ENCODE results near the gene NHLRC4. TPM values are rescaled to one million over a fixed set of nuclear protein-coding genes. Genes with fewer than 3 reads are reported as not detected.

Gene NHLRC4
- total RNA-seq, 1 donor from 2014 or later = 1.4 TPM

DNA sequence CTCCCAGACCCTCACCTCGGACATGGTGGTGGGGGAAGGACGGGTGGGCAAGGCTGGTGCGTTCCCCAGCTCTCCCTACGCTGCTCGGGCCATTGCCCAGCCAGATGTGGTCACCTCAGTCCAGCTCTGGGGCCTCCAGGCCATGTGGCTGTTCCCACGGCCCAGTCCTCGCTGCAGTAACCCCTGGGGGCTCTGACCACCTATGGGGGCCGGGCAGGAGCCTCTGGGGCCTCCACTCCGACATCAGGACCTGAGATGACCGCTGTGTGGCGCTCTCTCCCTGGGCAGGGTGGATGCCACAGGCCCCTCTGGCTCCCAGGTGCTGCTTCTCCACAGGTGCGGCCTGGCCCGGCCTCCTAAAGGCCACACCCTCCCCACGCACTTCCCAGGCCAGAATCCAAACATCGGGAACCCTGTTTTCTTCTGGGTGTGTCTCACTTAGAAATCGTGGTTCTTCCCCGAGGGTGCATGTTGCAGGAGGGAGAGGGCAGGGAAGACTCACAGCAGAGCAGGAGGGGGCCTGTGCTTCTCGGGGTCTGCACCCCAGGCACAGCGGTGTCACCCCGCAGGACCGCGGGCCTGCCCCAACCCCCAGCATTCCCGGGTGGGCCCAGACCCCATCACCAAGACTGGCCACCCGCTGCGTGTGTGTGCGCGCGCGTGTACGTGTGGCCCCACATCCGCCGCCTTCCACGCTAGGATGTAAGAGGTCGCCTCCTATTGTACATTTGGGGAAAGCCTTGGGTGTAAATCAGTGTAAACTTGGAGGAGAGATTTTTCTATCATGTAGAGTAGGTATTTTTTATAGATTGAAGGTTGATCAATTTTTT is 45.2 kb upstream of the NHLRC4 start:
- no peak overlapping the region for H3K4me3 Mint-ChIP-seq (ENCODE audit: low read depth)
- H3K9me3 Mint-ChIP-seq (ENCODE audit: low read depth) = no peaks in the 10 kb centered on the region
- DNase-seq (ENCODE audit: low spot score, unreplicated experiment) = no peak
- peaks cover 11% of the 10 kb centered on the region for H3K4me1 Mint-ChIP-seq (ENCODE audit: low read depth)
- H3K36me3 Mint-ChIP-seq (ENCODE audit: insufficient read depth) = peaks cover 3% of the 10 kb centered on the region
- TF ChIP-seq, protein P1, sequence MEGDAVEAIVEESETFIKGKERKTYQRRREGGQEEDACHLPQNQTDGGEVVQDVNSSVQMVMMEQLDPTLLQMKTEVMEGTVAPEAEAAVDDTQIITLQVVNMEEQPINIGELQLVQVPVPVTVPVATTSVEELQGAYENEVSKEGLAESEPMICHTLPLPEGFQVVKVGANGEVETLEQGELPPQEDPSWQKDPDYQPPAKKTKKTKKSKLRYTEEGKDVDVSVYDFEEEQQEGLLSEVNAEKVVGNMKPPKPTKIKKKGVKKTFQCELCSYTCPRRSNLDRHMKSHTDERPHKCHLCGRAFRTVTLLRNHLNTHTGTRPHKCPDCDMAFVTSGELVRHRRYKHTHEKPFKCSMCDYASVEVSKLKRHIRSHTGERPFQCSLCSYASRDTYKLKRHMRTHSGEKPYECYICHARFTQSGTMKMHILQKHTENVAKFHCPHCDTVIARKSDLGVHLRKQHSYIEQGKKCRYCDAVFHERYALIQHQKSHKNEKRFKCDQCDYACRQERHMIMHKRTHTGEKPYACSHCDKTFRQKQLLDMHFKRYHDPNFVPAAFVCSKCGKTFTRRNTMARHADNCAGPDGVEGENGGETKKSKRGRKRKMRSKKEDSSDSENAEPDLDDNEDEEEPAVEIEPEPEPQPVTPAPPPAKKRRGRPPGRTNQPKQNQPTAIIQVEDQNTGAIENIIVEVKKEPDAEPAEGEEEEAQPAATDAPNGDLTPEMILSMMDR (IDR thresholded peaks at IDR 0.05; ENCODE audit: unreplicated experiment) = no peak
- no peaks in the 10 kb centered on the region for H3K27me3 Mint-ChIP-seq
- no peak overlapping the region for H3K27ac Mint-ChIP-seq

- no peaks in the 10 kb centered on the region for H3K9me3 Mint-ChIP-seq (ENCODE audit: low read depth)
- TF ChIP-seq, protein P1 (IDR thresholded peaks at IDR 0.05; ENCODE audit: unreplicated experiment) = no peak
- H3K36me3 Mint-ChIP-seq (ENCODE audit: insufficient read depth) = peaks cover 2% of the 10 kb centered on the region
- H3K4me1 Mint-ChIP-seq (ENCODE audit: low read depth) = peaks cover 12% of the 10 kb centered on the region
- H3K27me3 Mint-ChIP-seq = no peaks in the 10 kb centered on the region
- no peak overlapping the region for H3K4me3 Mint-ChIP-seq (ENCODE audit: low read depth)
- H3K27ac Mint-ChIP-seq = peak overlapping the region; percentile 16
- no peak for DNase-seq (ENCODE audit: low spot score, unreplicated experiment)
Measured at GRCh38 chr16:522320-523096, 44.3 kb upstream of the NHLRC4 start.

DNA sequence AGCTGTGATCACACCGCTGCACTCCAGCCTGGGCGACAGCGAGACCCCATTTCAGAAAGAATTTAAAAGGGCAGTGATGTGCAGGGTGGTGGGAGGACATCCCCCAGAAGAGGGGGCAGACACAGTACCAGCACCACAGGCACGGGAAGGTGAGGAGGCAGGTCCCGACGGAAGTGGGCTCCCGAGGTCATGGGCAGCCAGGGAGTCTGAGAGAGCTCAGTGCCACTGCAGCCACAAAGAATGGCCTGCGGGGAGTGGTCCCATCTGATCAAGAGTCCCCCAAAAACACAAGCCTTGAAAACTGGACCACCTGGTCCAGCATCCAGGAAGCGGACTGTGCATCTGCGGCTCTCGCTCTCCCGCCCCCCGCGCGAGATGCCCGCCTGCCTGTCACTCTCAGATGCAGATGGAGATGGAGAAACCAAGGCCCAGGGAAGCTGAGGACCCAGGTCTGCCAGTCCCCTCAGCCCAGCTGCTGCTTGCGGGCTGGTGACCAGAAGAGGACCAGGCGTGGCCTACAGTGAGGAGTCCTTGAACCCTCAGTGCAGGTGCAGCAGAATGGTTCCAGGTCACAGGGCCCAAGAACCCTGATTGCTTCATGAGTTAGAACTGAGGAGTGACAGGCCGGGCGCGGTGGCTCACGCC is 43.6 kb upstream of the NHLRC4 start:
- peaks cover 2% of the 10 kb centered on the region for H3K36me3 Mint-ChIP-seq (ENCODE audit: insufficient read depth)
- H3K27me3 Mint-ChIP-seq = no peaks in the 10 kb centered on the region
- no peak overlapping the region for H3K27ac Mint-ChIP-seq
- H3K4me1 Mint-ChIP-seq (ENCODE audit: low read depth) = peaks cover 12% of the 10 kb centered on the region
- H3K4me3 Mint-ChIP-seq (ENCODE audit: low read depth) = no peak overlapping the region
- TF ChIP-seq, protein P1 (IDR thresholded peaks at IDR 0.05; ENCODE audit: unreplicated experiment) = no peak
- H3K9me3 Mint-ChIP-seq (ENCODE audit: low read depth) = no peaks in the 10 kb centered on the region
- no peak for DNase-seq (ENCODE audit: low spot score, unreplicated experiment)

- Mint-ChIP-seq H3K27ac (no peak overlapping the region), H3K9me3 (ENCODE audit: low read depth) (no peaks in the 10 kb centered on the region), H3K4me3 (ENCODE audit: low read depth) (no peak overlapping the region), H3K36me3 (ENCODE audit: insufficient read depth) (peaks cover 2% of the 10 kb centered on the region), H3K27me3 (no peaks in the 10 kb centered on the region), H3K4me1 (ENCODE audit: low read depth) (peaks cover 15% of the 10 kb centered on the region)
- no peak for DNase-seq (ENCODE audit: low spot score, unreplicated experiment)
- TF ChIP-seq, protein P1 (IDR thresholded peaks at IDR 0.05; ENCODE audit: unreplicated experiment) = no peak
Measured at GRCh38 chr16:524274-525040, 42.3 kb upstream of the NHLRC4 start.

Data from progenitor cell of endocrine pancreas (in vitro differentiated cells).